Stimulated activated memory B cell treated with anti-CD40 and anti-IgM and Interleukin-4, amounts not matched to agents 10 μg/mL and 1 μg/mL and 100 μg/mL, for 72 hours (primary cell): Measurements from ENCODE around the gene ARHGAP24.

ENCODE experiments used
- ATAC-seq: fragments of 150-1000 bp; cut with Tn5 transposase; 2 replicates; pipeline ENCODE4 v1.10.0; 2021
- H3K27ac Mint-ChIP-seq: one replicate; pipeline ENCODE4 v1.8.0; 2022; ENCODE audit warnings: mild to moderate bottlenecking, mixed read lengths
- H3K27me3 Mint-ChIP-seq: one replicate; pipeline ENCODE4 v1.8.0; 2022; ENCODE audit warnings: mixed read lengths
- H3K36me3 Mint-ChIP-seq: one replicate; pipeline ENCODE4 v1.8.0; 2022; ENCODE audit warnings: mixed read lengths
- H3K4me1 Mint-ChIP-seq: one replicate; pipeline ENCODE4 v1.8.0; 2022; ENCODE audit warnings: mixed read lengths
- H3K4me3 Mint-ChIP-seq: one replicate; pipeline ENCODE4 v1.8.0; 2022; ENCODE audit warnings: mild to moderate bottlenecking, moderate library complexity, mixed read lengths
- H3K9me3 Mint-ChIP-seq: one replicate; pipeline ENCODE4 v1.8.0; 2022; ENCODE audit warnings: mixed read lengths

ARHGAP24 gene

DNA sequence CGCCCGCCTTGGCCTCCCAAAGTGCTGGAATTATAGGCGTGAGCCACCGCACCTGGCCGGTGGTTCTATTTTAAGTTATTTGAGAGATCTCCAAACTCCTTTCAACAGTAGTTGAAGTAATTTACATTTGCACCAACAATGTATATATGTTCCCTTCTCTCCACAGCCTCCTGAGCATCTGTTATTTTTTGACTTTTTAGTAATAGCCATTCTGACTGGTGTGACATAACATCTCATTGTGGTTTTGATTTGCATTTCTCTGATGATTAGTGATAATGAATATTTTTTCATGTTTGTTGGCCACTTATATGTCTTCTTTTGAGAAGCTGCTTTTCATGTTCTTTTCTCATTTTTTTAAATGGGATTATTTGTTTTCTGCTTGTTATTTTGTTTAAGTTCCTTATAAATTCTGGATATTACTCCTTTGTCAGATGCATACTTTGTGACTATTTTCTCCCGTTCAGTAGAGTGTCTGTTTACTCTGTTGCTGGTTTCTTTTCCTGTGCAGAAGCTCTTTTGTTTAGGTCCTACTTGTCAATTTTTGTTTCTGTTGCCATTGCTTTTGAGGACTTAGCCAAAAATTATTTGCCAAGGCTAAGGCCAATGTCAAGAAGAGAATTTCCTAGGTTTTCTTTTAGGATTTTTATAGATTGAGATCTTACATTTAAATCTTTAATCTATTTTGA, 213.2 kb downstream of the ARHGAP24 start:
- peaks cover 48% of the 10 kb centered on the region for H3K36me3 Mint-ChIP-seq
- peak overlapping the region; percentile 55 for H3K27ac Mint-ChIP-seq
- H3K4me3 Mint-ChIP-seq: no peak overlapping the region
- H3K27me3 Mint-ChIP-seq: no peaks in the 10 kb centered on the region
- no peak for ATAC-seq
- peaks cover 8% of the 10 kb centered on the region for H3K9me3 Mint-ChIP-seq
- H3K4me1 Mint-ChIP-seq: peaks cover 45% of the 10 kb centered on the region

GRCh38 chr4:85696661-85697060, 221.7 kb downstream of the ARHGAP24 start:
- peaks cover 60% of the 10 kb centered on the region for H3K36me3 Mint-ChIP-seq
- peaks cover 70% of the 10 kb centered on the region for H3K4me1 Mint-ChIP-seq
- ATAC-seq: no peak
- peaks cover 22% of the 10 kb centered on the region for H3K9me3 Mint-ChIP-seq
- no peak overlapping the region for H3K4me3 Mint-ChIP-seq
- H3K27ac Mint-ChIP-seq: peak overlapping the region; percentile 69
- no peaks in the 10 kb centered on the region for H3K27me3 Mint-ChIP-seq

DNA sequence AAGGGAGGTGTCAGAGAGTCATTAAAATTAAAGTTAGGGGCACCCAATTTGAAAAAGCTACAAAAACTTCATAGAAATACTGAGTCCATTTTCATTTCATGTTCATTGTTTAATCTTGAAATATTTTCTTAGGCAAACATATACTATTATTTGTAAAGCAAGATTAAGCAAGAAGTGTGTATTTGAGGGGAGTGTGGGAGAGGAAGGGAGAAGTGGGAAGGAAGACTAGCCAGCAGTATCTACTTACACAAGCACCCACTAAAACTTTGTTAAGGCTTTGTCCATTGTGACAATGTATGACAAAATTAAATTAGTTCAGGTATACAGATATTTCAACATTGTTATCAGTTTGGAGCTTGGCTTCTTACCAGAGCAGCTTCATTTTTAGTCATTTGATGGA, 222.9 kb downstream of the ARHGAP24 start:
- Mint-ChIP-seq H3K36me3 (peaks cover 48% of the 10 kb centered on the region), H3K27ac (peak overlapping the region; percentile 91), H3K27me3 (no peaks in the 10 kb centered on the region), H3K9me3 (peaks cover 17% of the 10 kb centered on the region), H3K4me3 (no peak overlapping the region), H3K4me1 (peaks cover 67% of the 10 kb centered on the region)
- no peak for ATAC-seq

DNA sequence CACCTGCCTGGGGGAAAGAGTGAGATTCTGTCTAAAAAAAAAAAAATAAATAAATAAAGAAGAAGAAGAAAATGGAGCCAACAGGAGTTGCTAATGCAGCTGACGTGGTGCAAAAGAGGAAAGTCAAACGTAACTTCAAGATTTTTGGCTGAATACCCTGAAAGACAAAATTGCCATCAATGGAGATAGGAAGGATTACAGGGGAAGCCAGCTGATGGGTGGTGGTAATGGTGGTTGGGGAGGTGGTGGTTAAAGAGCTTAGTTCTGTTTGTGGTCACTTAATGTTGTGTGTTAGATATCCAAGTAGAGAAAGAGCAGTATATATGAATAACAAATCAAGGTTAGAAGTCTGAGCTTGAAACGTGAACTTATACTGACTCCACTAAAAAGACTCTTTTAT, 225.4 kb downstream of the ARHGAP24 start:
- no peak overlapping the region for H3K4me3 Mint-ChIP-seq
- H3K27me3 Mint-ChIP-seq: no peaks in the 10 kb centered on the region
- peaks cover 42% of the 10 kb centered on the region for H3K36me3 Mint-ChIP-seq
- peaks cover 68% of the 10 kb centered on the region for H3K4me1 Mint-ChIP-seq
- peaks cover 21% of the 10 kb centered on the region for H3K9me3 Mint-ChIP-seq
- peak overlapping the region; percentile 91 for H3K27ac Mint-ChIP-seq
- no peak for ATAC-seq

DNA sequence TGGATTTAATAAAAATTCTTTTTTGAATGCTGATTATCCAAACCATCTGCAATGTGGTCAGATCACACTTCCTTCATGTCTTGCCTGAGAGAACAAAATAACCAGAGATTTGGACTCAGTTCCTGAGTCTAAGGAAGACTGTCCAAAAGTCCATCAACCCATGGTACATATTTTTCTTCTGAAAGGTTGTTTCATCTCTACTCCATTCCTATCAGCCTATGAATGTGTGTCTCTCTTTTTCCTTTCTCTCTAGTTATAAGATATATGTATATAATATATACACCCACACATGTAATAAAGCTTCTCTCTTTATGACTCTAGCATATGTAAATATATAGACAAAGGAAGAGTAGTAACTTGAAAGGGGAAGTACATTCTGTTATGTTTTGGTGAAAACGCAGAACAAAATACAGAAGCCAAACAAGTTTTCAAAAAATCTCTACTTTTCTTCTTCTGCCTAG, 226.9 kb downstream of the ARHGAP24 start:
- Mint-ChIP-seq H3K27ac (peak overlapping the region; percentile 91), H3K4me1 (peaks cover 69% of the 10 kb centered on the region), H3K9me3 (peaks cover 22% of the 10 kb centered on the region), H3K4me3 (peak overlapping the region; percentile 68), H3K36me3 (peaks cover 43% of the 10 kb centered on the region), H3K27me3 (no peaks in the 10 kb centered on the region)
- ATAC-seq: peak; percentile 96

- Mint-ChIP-seq H3K27ac (peak overlapping the region; percentile 91), H3K4me3 (peak overlapping the region; percentile 67), H3K9me3 (peaks cover 20% of the 10 kb centered on the region), H3K4me1 (peaks cover 64% of the 10 kb centered on the region), H3K27me3 (no peaks in the 10 kb centered on the region), H3K36me3 (peaks cover 34% of the 10 kb centered on the region)
- no peak for ATAC-seq
Observed at GRCh38 chr4:85703096-85703495, 228.1 kb downstream of the ARHGAP24 start.

DNA sequence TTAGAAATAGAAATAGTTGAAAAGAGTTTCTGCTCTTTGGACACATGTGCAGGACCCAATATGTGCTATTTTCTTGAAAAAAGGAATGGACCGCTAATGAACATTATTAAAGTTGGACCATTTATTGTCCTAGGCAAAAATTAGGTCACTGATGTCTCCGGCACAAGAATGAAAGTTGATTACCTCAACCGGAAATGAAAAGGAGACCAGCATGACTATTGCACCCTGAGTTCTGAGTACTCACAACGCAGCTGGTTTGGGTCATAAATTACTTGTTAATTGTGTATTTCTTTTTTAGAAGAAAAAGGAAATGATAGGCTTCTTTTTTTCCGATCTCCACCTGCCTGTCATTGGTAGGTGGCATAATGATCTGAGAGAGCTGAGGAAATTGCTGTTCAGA, 232.7 kb downstream of the ARHGAP24 start:
- peak; percentile 81 for ATAC-seq
- peaks cover 40% of the 10 kb centered on the region for H3K36me3 Mint-ChIP-seq
- peaks cover 59% of the 10 kb centered on the region for H3K4me1 Mint-ChIP-seq
- H3K9me3 Mint-ChIP-seq: peaks cover 16% of the 10 kb centered on the region
- peak overlapping the region; percentile 39 for H3K4me3 Mint-ChIP-seq
- H3K27ac Mint-ChIP-seq: peak overlapping the region; percentile 86
- no peaks in the 10 kb centered on the region for H3K27me3 Mint-ChIP-seq

GRCh38 chr4:85708468-85708867, 233.5 kb downstream of the ARHGAP24 start:
- peaks cover 55% of the 10 kb centered on the region for H3K4me1 Mint-ChIP-seq
- H3K27me3 Mint-ChIP-seq: no peaks in the 10 kb centered on the region
- H3K36me3 Mint-ChIP-seq: peaks cover 39% of the 10 kb centered on the region
- ATAC-seq: no peak
- H3K27ac Mint-ChIP-seq: peak overlapping the region; percentile 86
- no peak overlapping the region for H3K4me3 Mint-ChIP-seq
- peaks cover 16% of the 10 kb centered on the region for H3K9me3 Mint-ChIP-seq

GRCh38 chr4:85713005-85713404, 238.1 kb downstream of the ARHGAP24 start:
- Mint-ChIP-seq H3K4me3 (no peak overlapping the region), H3K27me3 (no peaks in the 10 kb centered on the region), H3K36me3 (peaks cover 24% of the 10 kb centered on the region), H3K9me3 (peaks cover 6% of the 10 kb centered on the region), H3K27ac (peak overlapping the region; percentile 69), H3K4me1 (peaks cover 59% of the 10 kb centered on the region)
- peak; percentile 59 for ATAC-seq

DNA sequence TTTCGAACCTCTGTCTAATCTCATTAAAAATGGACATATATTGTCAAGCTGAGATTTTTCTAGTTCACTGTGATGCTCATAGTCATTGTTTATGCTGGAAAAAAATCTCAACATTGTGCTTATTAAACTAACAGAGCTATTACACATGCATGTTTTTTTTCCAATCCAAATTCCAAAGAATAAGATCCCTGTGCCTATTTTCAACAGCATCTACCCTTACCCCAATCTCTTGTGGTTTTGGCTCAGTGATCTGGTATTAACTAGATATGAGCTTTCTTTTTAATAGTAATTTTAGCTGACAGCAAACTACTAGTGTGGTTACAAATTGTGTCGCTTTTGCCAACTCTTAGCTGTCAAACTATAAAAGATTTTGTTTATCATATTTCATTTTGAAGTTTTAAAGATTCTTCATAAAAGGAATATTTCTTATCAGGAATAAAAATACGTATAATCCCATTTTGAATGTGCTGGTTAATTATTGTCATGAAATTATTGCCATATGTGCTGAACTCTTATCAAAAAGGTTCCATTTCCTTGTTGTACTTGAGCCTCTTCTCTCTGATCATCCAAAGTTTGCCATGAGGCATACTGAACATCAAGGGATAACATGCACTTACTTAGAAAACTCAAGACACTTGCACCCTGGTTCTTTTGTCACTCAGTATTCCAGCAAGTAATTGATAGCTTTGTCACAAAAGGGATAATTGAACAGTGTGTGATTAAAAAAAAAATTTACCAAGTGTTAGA, 241.2 kb downstream of the ARHGAP24 start:
- H3K4me3 Mint-ChIP-seq: no peak overlapping the region
- no peaks in the 10 kb centered on the region for H3K27me3 Mint-ChIP-seq
- peaks cover 25% of the 10 kb centered on the region for H3K36me3 Mint-ChIP-seq
- peaks cover 46% of the 10 kb centered on the region for H3K4me1 Mint-ChIP-seq
- peak overlapping the region; percentile 26 for H3K27ac Mint-ChIP-seq
- no peak for ATAC-seq
- peaks cover 3% of the 10 kb centered on the region for H3K9me3 Mint-ChIP-seq

GRCh38 chr4:85717351-85717750, 242.4 kb downstream of the ARHGAP24 start:
- Mint-ChIP-seq H3K27ac (peak overlapping the region; percentile 26), H3K27me3 (no peaks in the 10 kb centered on the region), H3K4me3 (no peak overlapping the region), H3K4me1 (peaks cover 42% of the 10 kb centered on the region), H3K9me3 (no peaks in the 10 kb centered on the region), H3K36me3 (peaks cover 29% of the 10 kb centered on the region)
- no peak for ATAC-seq

GRCh38 chr4:85717847-85718246, 242.9 kb downstream of the ARHGAP24 start:
- Mint-ChIP-seq H3K4me1 (peaks cover 37% of the 10 kb centered on the region), H3K27me3 (no peaks in the 10 kb centered on the region), H3K4me3 (no peak overlapping the region), H3K9me3 (no peaks in the 10 kb centered on the region), H3K36me3 (peaks cover 29% of the 10 kb centered on the region), H3K27ac (peak overlapping the region; percentile 26)
- no peak for ATAC-seq

DNA sequence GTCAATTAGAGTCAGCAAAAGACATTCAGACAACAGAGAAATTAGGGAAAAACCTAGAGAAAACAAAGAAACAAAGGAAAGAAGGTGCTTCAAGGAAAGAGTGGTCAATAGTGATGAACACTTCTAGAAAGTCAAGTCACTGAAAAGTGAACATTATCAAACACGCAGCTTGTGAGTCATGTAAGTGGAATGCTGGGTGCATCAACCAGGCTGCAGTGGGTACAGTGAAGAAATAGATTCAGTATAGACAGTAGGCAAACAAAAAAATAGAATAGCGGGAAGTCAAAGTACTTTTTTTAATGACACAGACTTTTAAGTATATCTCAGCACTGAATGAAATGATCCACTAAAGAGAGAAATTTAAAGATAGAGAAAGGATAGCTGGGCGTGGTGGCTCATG, 245.8 kb downstream of the ARHGAP24 start:
- ATAC-seq: no peak
- Mint-ChIP-seq H3K4me3 (no peak overlapping the region), H3K9me3 (no peaks in the 10 kb centered on the region), H3K4me1 (peaks cover 41% of the 10 kb centered on the region), H3K27ac (peak overlapping the region; percentile 49), H3K36me3 (peaks cover 29% of the 10 kb centered on the region), H3K27me3 (no peaks in the 10 kb centered on the region)

- Mint-ChIP-seq H3K4me3 (no peak overlapping the region), H3K27ac (peak overlapping the region; percentile 49), H3K4me1 (peaks cover 42% of the 10 kb centered on the region), H3K36me3 (peaks cover 29% of the 10 kb centered on the region), H3K9me3 (no peaks in the 10 kb centered on the region), H3K27me3 (no peaks in the 10 kb centered on the region)
- ATAC-seq: no peak
Observed at GRCh38 chr4:85722401-85722800, 247.5 kb downstream of the ARHGAP24 start.

DNA sequence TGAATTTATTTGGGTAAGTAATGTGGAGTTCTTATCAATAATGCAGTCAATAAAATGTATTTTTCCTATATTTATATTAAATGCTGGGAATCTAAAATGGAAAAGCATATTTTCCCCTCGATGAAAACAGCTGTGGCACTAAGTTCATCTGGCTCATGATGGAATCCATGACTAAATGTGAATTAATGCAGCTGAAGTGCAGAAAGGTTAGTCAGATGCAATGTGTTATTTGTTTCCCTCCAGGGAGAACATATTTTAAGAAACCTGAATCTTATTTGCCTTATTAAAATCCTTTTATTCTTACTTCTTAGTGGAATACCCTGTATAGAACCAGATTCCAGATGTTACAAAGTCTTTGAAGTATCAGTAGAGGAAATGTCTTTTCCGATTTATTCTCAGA, 247.9 kb downstream of the ARHGAP24 start:
- Mint-ChIP-seq H3K27ac (peak overlapping the region; percentile 49), H3K36me3 (peaks cover 29% of the 10 kb centered on the region), H3K27me3 (no peaks in the 10 kb centered on the region), H3K4me3 (no peak overlapping the region), H3K9me3 (no peaks in the 10 kb centered on the region), H3K4me1 (peaks cover 42% of the 10 kb centered on the region)
- ATAC-seq: no peak
